Activated CD4-positive, alpha-beta T cell treated with anti-CD3 and anti-CD28 coated beads, Interleukin-2, amount 10 ng/mL, durations not matched to agents 24 days and 14 days (primary cell): ENCODE measurements around the gene AK5. TPM values are rescaled to one million over a fixed set of nuclear protein-coding genes. Genes with fewer than 3 reads are reported as not detected.
"Not testable (repeated sequence)": the region's sequence is repeated elsewhere in the genome, so short reads cannot be mapped to it uniquely, and the experiment has no call there.

Experiments
- DNase-seq: peaks from one replicate; pipeline ENCODE4 v3.0.0; 2022
- H3K27ac Mint-ChIP-seq: one replicate; pipeline ENCODE4 v1.8.0; 2022; ENCODE audit warnings: mild to moderate bottlenecking, mixed read lengths
- H3K27me3 Mint-ChIP-seq: one replicate; pipeline ENCODE4 v1.8.0; 2022; ENCODE audit warnings: mixed read lengths
- H3K36me3 Mint-ChIP-seq: one replicate; pipeline ENCODE4 v1.8.0; 2022; ENCODE audit warnings: low read depth, mild to moderate bottlenecking, mixed read lengths
- H3K4me1 Mint-ChIP-seq: one replicate; pipeline ENCODE4 v1.8.0; 2021; ENCODE audit warnings: mixed read lengths
- H3K4me3 Mint-ChIP-seq: one replicate; pipeline ENCODE4 v1.8.0; 2022; ENCODE audit warnings: mild to moderate bottlenecking, moderate library complexity, mixed read lengths
- H3K9me3 Mint-ChIP-seq: one replicate; pipeline ENCODE4 v1.8.0; 2021; ENCODE audit warnings: mixed read lengths
- intact Hi-C: fragments of 100-400 bp; cut with micrococcal nuclease; formaldehyde crosslinking; loops from one replicate; pipeline ENCODE4 v1.15.1; 2023
- total RNA-seq: library from RNA; stranded (reverse); gene quantifications from 2 replicates; pipeline ENCODE4 v1.2.3, GENCODE V29; 2022

The AK5 gene
- total RNA-seq, 1 donor from 2014 or later = 0.05 TPM

DNA sequence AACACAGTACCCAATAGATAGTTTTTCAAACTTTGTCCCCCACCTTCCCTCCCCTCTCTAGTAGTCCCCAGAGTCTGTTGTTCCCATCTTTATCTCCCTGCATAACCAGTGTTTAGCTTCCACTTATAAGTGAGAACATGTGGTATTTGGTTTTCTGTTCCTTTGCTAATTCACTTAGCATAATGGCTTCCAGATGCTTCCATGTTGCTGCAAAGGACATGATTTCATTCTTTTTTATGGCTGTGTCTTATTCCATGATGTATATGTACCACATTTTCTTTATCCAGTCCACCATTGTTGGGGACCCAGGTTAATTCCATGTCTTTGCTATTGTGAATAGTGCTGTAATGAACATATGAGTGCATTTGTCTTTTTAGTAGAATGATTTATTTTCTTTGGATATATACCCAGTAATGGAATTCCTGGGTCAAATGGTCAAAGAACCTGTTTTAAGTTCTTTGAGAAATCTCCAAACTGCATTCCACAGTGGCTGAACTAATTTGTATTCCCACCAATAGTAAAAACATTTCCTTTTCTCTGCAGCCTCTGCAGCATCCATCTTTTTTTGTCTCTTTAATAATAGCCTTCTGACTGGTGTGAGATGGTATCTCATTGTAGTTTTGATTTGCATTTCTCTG, 126.0 kb downstream of the AK5 start:
- no peak for DNase-seq
- Mint-ChIP-seq H3K4me1 (no peaks in the 10 kb centered on the region), H3K36me3 (no peaks in the 10 kb centered on the region), H3K27ac (no peak overlapping the region), H3K4me3 (no peak overlapping the region), H3K9me3 (peaks cover 22% of the 10 kb centered on the region), H3K27me3 (no peaks in the 10 kb centered on the region)
- intact Hi-C loops = no loop called here

DNA sequence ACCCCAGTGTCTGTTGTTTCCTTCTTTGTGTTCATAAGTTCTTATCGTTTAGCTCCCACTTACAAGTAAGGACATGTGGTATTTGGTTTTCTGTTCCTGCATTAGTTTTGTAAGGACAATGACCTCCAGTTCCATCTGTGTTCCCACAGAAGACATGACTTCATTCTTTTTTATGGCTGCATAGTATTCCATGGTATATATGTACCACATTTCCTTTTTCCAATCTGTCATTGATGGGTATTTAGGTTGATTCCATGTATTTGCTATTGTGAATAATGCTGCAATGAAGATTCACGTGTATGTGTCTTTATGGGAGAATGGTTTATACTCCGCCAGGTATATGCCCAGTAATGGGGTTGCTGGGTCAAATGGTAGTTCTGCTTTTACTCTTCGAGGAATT, 127.1 kb downstream of the AK5 start:
- H3K36me3 Mint-ChIP-seq, H3K27ac Mint-ChIP-seq, intact Hi-C loops, DNase-seq, H3K27me3 Mint-ChIP-seq, H3K4me1 Mint-ChIP-seq, H3K4me3 Mint-ChIP-seq: not testable (repeated sequence)
- peaks cover 22% of the 10 kb centered on the region for H3K9me3 Mint-ChIP-seq

DNA sequence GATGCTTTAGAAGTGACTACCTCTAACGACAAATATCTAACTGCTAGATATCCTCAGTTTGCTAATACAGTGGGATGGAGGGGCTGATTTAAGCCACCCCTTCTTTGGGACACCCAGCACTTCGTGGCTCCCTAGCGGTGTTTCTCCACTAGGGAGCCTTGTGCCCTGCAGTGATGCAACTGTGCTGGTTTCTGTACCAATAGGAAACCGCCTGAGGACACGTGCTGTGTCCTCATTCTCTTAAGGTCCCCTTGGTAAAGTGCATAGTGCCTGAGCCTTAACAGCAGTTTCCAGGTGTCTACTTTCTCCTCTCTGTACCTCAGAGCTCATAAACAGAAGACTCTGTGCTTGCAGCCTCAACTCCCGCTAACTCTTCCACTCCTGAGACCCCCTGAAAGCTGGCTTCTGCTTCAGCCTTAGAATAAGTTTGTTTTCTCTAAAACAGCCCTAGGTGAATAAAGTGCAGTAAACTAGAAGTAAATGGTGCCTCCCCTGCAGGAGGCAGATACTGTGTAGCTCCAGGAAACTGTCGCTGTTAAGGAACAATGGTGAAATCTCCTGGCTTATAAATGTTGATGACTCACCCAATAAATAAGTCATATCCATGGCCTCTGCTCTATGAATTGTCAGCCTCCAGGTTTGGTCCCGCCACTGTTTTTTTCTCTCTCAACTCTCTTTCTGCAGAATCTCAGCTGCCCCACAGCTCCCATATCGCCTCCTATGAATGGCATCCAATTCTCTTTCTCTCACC, 130.4 kb downstream of the AK5 start:
- no peak for DNase-seq
- Mint-ChIP-seq H3K9me3 (peaks cover 13% of the 10 kb centered on the region), H3K36me3 (no peaks in the 10 kb centered on the region), H3K27ac (no peak overlapping the region), H3K27me3 (no peaks in the 10 kb centered on the region), H3K4me3 (no peak overlapping the region), H3K4me1 (peaks cover 10% of the 10 kb centered on the region)
- intact Hi-C loops = no loop called here

DNA sequence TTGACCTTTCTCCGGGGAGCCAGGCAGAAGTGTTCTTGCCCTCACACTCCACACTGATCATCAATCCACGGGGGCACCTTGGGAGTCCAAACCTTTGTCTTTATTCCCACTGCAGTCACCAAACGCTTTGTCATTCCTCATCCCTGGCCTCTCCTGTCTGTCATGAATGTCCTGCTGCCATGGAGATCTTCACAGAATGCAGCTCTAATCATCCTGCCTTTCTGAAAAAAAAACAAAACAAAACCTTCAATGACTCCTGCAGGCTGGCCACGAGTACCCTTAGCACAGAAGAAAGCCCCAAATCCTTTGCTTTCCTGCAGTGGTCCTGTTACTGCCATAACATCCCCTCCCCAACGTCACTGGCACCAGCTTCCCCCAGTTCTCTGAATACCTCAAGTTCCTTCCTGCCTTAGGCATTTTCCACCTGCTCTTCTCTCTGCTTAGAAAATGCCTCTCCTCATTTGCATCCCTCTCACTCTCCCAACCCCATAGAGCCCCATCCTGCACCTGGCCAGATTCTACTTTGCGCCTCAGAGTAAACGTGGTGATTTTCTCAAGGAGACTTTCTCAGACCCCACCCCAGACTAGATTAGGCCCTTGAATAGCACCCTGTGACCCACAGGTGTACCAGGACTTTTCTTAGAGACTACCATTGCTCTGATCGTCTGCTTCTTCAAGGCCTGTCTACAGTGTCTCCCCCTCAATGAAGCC, 131.2 kb downstream of the AK5 start:
- Mint-ChIP-seq H3K4me1 (peaks cover 10% of the 10 kb centered on the region), H3K4me3 (no peak overlapping the region), H3K36me3 (no peaks in the 10 kb centered on the region), H3K27me3 (no peaks in the 10 kb centered on the region), H3K9me3 (peaks cover 13% of the 10 kb centered on the region), H3K27ac (no peak overlapping the region)
- DNase-seq = no peak
- intact Hi-C loops = no loop called here

- Mint-ChIP-seq H3K4me1 (peaks cover 10% of the 10 kb centered on the region), H3K27me3 (no peaks in the 10 kb centered on the region), H3K9me3 (peaks cover 16% of the 10 kb centered on the region), H3K27ac (no peak overlapping the region), H3K36me3 (no peaks in the 10 kb centered on the region), H3K4me3 (peak overlapping the region; percentile 6)
- intact Hi-C loops = no loop called here
- DNase-seq = no peak
These were observed 131.9 kb downstream of the AK5 start for GRCh38 chr1:77413541-77414335.

DNA sequence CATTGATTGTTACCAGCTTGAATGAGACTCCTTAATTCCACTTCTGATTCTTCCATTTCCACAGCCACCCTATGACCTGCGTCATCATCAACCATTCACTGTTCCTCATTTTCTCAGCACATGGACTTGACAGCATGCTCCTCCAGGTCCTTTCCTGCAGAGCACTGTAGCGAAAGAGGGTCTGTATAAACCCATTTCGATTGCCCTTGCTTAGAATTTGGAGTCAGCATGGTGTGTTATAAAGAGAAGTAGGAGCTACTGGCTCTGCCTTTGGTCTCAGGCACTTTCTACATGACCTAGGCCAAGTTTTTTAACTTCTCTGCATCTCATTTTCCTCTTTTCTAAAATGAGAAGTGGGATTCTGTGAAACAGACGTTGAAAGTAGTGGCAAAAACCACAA, 133.8 kb downstream of the AK5 start:
- Mint-ChIP-seq H3K27ac (no peak overlapping the region), H3K27me3 (no peaks in the 10 kb centered on the region), H3K4me3 (no peak overlapping the region), H3K36me3 (no peaks in the 10 kb centered on the region), H3K4me1 (peaks cover 13% of the 10 kb centered on the region), H3K9me3 (peaks cover 7% of the 10 kb centered on the region)
- intact Hi-C loops = no loop called here
- no peak for DNase-seq

DNA sequence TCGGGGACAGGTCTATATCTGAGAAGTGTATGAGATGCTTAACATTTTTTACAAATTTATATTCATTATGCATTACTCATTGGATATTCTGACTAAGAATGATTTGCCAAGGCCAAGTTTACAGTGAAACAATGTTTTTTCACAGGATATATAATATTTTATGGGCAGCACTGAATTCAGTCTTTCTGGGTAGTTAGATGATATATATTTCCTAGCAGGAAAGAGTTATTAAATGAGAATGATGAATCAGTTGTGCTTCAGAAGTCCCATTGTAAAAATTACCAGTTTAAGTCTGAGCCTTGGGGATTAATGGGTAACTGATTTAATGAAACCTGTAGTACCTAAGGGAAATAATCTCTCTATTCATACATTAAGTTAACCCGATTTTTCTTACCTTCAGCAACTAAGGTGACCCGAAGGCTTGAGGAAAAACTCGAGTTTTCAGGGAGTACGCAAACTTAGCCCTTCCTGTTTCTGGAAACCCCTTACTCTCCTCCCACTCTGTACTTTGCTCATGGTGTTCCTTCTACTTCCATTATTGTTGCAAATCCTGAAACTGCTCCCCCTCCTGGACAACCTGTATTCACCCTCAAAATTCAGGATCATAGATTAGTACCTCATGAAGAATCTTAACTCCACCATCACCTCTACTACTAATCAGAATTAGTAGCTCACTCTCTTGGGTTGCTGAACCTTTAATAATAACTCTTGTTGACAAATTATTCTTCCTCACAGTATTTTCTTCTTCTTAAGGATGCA, 135.1 kb downstream of the AK5 start:
- Mint-ChIP-seq H3K27me3 (no peaks in the 10 kb centered on the region), H3K27ac (no peak overlapping the region), H3K36me3 (no peaks in the 10 kb centered on the region), H3K4me3 (no peak overlapping the region), H3K9me3 (peaks cover 3% of the 10 kb centered on the region), H3K4me1 (peaks cover 18% of the 10 kb centered on the region)
- DNase-seq = no peak
- intact Hi-C loops = no loop called here

DNA sequence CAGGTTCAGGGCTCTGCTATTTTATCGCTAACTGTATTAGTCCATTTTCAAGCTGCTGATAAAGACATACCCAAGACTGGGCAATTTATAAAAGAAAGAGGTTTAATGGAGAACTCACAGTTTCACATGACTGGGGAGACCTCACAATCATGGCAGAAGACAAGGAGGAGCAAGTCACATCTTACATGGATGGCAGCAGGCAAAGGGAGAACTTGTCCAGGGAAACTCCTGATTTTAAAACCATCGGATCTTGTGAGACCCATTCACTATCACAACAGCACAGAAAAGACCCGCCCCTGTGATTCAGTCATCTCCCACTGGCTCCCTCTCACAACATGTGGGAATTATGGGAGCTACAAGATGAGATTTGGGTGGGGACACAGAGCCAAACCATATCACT, 136.2 kb downstream of the AK5 start:
- H3K9me3 Mint-ChIP-seq, H3K27me3 Mint-ChIP-seq, H3K36me3 Mint-ChIP-seq, H3K27ac Mint-ChIP-seq, H3K4me3 Mint-ChIP-seq, DNase-seq, intact Hi-C loops: not testable (repeated sequence)
- peaks cover 20% of the 10 kb centered on the region for H3K4me1 Mint-ChIP-seq

DNA sequence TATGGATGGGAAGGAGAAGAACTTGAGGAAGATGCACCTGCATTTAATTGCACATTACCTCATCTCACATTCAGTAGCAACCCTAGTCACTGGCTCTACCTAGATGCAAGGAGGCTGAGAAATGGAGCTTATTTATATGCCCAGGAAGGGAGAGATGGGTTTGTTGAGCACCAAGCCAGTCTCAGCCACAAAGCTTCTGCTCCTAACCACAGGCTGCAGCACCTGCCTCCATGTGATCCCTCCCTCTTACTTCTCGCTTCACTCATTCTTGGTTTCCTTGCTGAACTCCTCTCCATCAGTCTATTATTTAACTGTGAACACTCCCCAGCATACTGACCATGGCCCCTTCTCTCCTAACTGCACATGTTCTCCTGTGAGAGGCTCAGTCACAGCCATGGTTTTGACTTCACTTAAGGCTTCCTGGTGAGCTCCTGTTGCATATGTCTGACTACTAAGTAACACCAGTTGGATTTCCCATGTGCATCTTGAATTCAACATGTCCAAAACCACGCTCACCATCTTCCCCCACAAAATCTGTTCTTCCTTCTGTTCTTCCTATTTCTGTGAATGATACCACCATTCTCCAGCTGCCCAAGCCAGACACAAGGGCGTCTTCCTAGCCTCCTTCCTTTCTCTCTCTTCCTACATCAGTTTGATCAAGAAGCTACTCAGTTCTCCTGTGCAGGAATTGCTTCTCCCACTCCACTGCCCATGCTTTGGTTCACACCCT, 139.8 kb downstream of the AK5 start:
- H3K27ac Mint-ChIP-seq = no peak overlapping the region
- intact Hi-C loops = no loop called here
- no peaks in the 10 kb centered on the region for H3K27me3 Mint-ChIP-seq
- peak; percentile 71 for DNase-seq
- no peaks in the 10 kb centered on the region for H3K36me3 Mint-ChIP-seq
- H3K4me1 Mint-ChIP-seq = peaks cover 10% of the 10 kb centered on the region
- peaks cover 3% of the 10 kb centered on the region for H3K9me3 Mint-ChIP-seq
- H3K4me3 Mint-ChIP-seq = peak overlapping the region; percentile 4

GRCh38 chr1:77424236-77424635, 142.4 kb downstream of the AK5 start:
- Mint-ChIP-seq H3K36me3 (no peaks in the 10 kb centered on the region), H3K4me1 (peaks cover 10% of the 10 kb centered on the region), H3K27ac (no peak overlapping the region), H3K27me3 (no peaks in the 10 kb centered on the region), H3K9me3 (no peaks in the 10 kb centered on the region), H3K4me3 (no peak overlapping the region)
- no peak for DNase-seq
- intact Hi-C loops = no loop called here

DNA sequence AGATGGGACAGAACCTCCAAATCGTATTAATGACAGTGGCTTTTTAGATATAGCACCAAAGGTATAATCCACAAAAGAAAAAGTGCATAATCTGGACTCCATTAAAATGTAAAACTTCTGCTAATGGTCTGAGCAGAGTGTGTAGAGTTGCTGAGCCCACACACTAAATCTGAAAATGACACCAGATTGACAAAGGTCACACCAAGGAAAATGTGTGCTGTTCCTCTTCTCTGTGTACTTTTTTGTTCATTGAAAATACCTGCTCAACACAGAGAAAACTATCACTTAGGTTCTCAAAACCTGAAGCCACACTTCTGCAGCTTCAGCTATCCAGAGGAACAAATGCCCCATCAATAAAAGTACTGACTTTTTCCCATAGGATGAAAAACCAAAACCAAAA, 146.2 kb downstream of the AK5 start:
- H3K4me3 Mint-ChIP-seq = no peak overlapping the region
- no peaks in the 10 kb centered on the region for H3K9me3 Mint-ChIP-seq
- DNase-seq = no peak
- no peaks in the 10 kb centered on the region for H3K36me3 Mint-ChIP-seq
- H3K27me3 Mint-ChIP-seq = no peaks in the 10 kb centered on the region
- intact Hi-C loops = no loop called here
- H3K27ac Mint-ChIP-seq = no peak overlapping the region
- H3K4me1 Mint-ChIP-seq = no peaks in the 10 kb centered on the region

GRCh38 chr1:77430966-77431690, 149.3 kb downstream of the AK5 start:
- intact Hi-C loops = loop anchor here (5.0 kb wide), 1 partner anchor 214 kb away; the partner anchor contains the start of gene PIGK
- Mint-ChIP-seq H3K27ac (no peak overlapping the region), H3K9me3 (no peaks in the 10 kb centered on the region), H3K4me3 (no peak overlapping the region), H3K4me1 (peaks cover 11% of the 10 kb centered on the region), H3K27me3 (no peaks in the 10 kb centered on the region), H3K36me3 (no peaks in the 10 kb centered on the region)
- DNase-seq = peak; percentile 64
